Keratinocyte (primary cell): Measurements from ENCODE around the gene PCIF1. TPM values are rescaled to one million over a fixed set of nuclear protein-coding genes. Genes with fewer than 3 reads are reported as not detected.

Experiments used
- DNase-seq: peaks from one replicate; pipeline ENCODE4 v3.0.0-alpha.2; 2011; ENCODE audit warnings: low read depth, missing footprints, low spot score
- FAIRE-seq: peaks from 2 replicates; lab custom pipeline; 2011; peaks lifted over from hg19 to GRCh38; lab: Jason Lieb, UNC
- H2AFZ ChIP-seq: 2 replicates; pipeline ENCODE4 v1.6.0; 2012; ENCODE audit warnings: low read length, control low read depth, inconsistent platforms; ENCODE audit not compliant: control insufficient read depth
- H3K27ac ChIP-seq: 2 replicates; pipeline ENCODE4 v1.5.1; 2011; ENCODE audit warnings: low read length; ENCODE audit not compliant: control insufficient read depth, insufficient read depth
- H3K27me3 ChIP-seq: 3 replicates; pipeline ENCODE4 v1.6.0; 2011; ENCODE audit warnings: low read length; ENCODE audit not compliant: control insufficient read depth, insufficient read depth; ENCODE audit errors: extremely low read depth
- H3K36me3 ChIP-seq, 2 experiments: 2 replicates in 1 of 2; 3 replicates in 1 of 2; pipeline ENCODE4 v1.5.1; 2011; ENCODE audit warnings: low read length in 2 of 2, mild to moderate bottlenecking in 1 of 2; ENCODE audit not compliant: control insufficient read depth in 2 of 2, insufficient read depth in 2 of 2; ENCODE audit errors: extremely low read depth in 1 of 2
- H3K4me1 ChIP-seq: 3 replicates; pipeline ENCODE4 v1.5.1; 2011; ENCODE audit warnings: low read length; ENCODE audit not compliant: control insufficient read depth, insufficient read depth; ENCODE audit errors: extremely low read depth
- H3K4me2 ChIP-seq: 3 replicates; pipeline ENCODE4 v1.6.0; 2011; ENCODE audit warnings: low read depth, low read length; ENCODE audit not compliant: control insufficient read depth, insufficient read depth; ENCODE audit errors: extremely low read depth
- H3K4me3 ChIP-seq, 3 experiments: fragments of 200-600 bp in 1 of 3; sonication (generic) in 1 of 3; 2 replicates in 2 of 3; 3 replicates in 1 of 3; pipeline ENCODE4 v1.5.1; 2011 to 2016; ENCODE audit warnings: low read length in 3 of 3, mild to moderate bottlenecking in 3 of 3, control low read depth in 2 of 3, inconsistent platforms in 1 of 3, low read depth in 1 of 3, mixed read lengths in 1 of 3, mixed run types in 1 of 3, moderate library complexity in 1 of 3; ENCODE audit not compliant: control insufficient read depth in 2 of 3, insufficient read depth in 2 of 3; ENCODE audit errors: extremely low read depth in 1 of 3
- H3K79me2 ChIP-seq: 2 replicates; pipeline ENCODE4 v1.6.0; 2012; ENCODE audit warnings: low read length; ENCODE audit not compliant: control insufficient read depth, insufficient read depth
- H3K9ac ChIP-seq: 3 replicates; pipeline ENCODE4 v1.6.0; 2011; ENCODE audit warnings: low read length; ENCODE audit not compliant: control insufficient read depth, insufficient read depth; ENCODE audit errors: extremely low read depth
- H3K9me1 ChIP-seq: 3 replicates; pipeline ENCODE4 v1.6.0; 2011; ENCODE audit warnings: low read length; ENCODE audit not compliant: control insufficient read depth, insufficient read depth; ENCODE audit errors: extremely low read depth
- H3K9me3 ChIP-seq: 2 replicates; pipeline ENCODE4 v1.5.1; 2012; ENCODE audit warnings: low read depth, low read length; ENCODE audit not compliant: control insufficient read depth
- H4K20me1 ChIP-seq: 3 replicates; pipeline ENCODE4 v1.6.0; 2011; ENCODE audit warnings: low read length; ENCODE audit not compliant: control insufficient read depth, insufficient read depth; ENCODE audit errors: extremely low read depth
- CTCF ChIP-seq, 3 experiments: IDR thresholded peaks in 1 of 3; conservative IDR thresholded peaks in 1 of 3; optimal IDR thresholded peaks in 1 of 3; 2 replicates in 2 of 3; 3 replicates in 1 of 3; pipeline versions ENCODE3 to v1.5.1; 2011; ENCODE audit warnings: low read length in 3 of 3, mild to moderate bottlenecking in 3 of 3, moderate library complexity in 2 of 3, control low read depth in 1 of 3, inconsistent platforms in 1 of 3; ENCODE audit not compliant: insufficient read depth in 2 of 3; ENCODE audit errors: extremely low read depth in 1 of 3
- EZH2 ChIP-seq: IDR thresholded peaks from one replicate; pipeline ENCODE4 v1.6.1; 2012; ENCODE audit warnings: inconsistent platforms, mild to moderate bottlenecking, low read length, moderate library complexity
- dilution Hi-C: fragments of 300-500 bp; cut with MboI; formaldehyde crosslinking; loops from one replicate; pipeline ENCODE4 v1.7.0; 2020; ENCODE audit warnings: low sequenced_read_pairs; ENCODE audit not compliant: extremely low pct_ligation_motif_present
- polyA plus RNA-seq, 5 experiments: library from polyadenylated mRNA; depleted of rRNA in 3 of 5; stranded (reverse) in 3 of 5; stranded (forward) in 1 of 5; unstranded in 1 of 5; fragments of >200 nt; gene quantifications; 1 replicate in 1 of 5; 2 replicates in 3 of 5; 3 replicates in 1 of 5; pipeline versions ENCODE4 v1.2.1 to v1.2.3, GENCODE V29; 2011 to 2012; ENCODE audit warnings: missing spikeins in 2 of 5, low read depth in 1 of 5, low replicate concordance in 1 of 5

The PCIF1 gene
- polyA plus RNA-seq, 1 donor (not counting 4 experiments of a cell fraction or from before 2014, with no cell fraction given) = 7.0 TPM

GRCh38 chr20:45921337-45922189 lies 12.9 kb upstream of the PCIF1 start:
- Histone ChIP-seq H3K4me2 (no peak overlapping the region), H3K27ac (no peak overlapping the region), H3K9me1 (no peaks in the 10 kb centered on the region), H3K9me3 (no peaks in the 10 kb centered on the region), H4K20me1 (no peaks in the 10 kb centered on the region), H3K4me3 (no peak overlapping the region), H3K9ac (no peak overlapping the region), H3K79me2 (no peaks in the 10 kb centered on the region), H3K36me3 (no peaks in the 10 kb centered on the region), H2AFZ (no peak overlapping the region), H3K4me1 (no peaks in the 10 kb centered on the region), H3K27me3 (peaks cover 2% of the 10 kb centered on the region)
- no peak for FAIRE-seq
- no peak for DNase-seq
- dilution Hi-C loops = no loop called here
- no peak for TF ChIP-seq CTCF (optimal IDR thresholded peaks at IDR 0.05 in 1 of 3, IDR thresholded peaks at IDR 0.05 in 1 of 3, conservative IDR thresholded peaks at IDR 0.05 in 1 of 3; ENCODE audit: extremely low read depth in 1 of 3, insufficient read depth in 2 of 3, low read length in 3 of 3)
- TF ChIP-seq EZH2 = no peak

GRCh38 chr20:45924391-45925261 lies 9.9 kb upstream of the PCIF1 start:
- Histone ChIP-seq H3K27me3 (peaks cover 2% of the 10 kb centered on the region), H3K4me2 (no peak overlapping the region), H4K20me1 (no peaks in the 10 kb centered on the region), H2AFZ (no peak overlapping the region), H3K79me2 (no peaks in the 10 kb centered on the region), H3K36me3 (no peaks in the 10 kb centered on the region), H3K4me1 (no peaks in the 10 kb centered on the region), H3K9me3 (no peaks in the 10 kb centered on the region), H3K4me3 (no peak overlapping the region), H3K9ac (no peak overlapping the region), H3K9me1 (no peaks in the 10 kb centered on the region), H3K27ac (no peak overlapping the region)
- DNase-seq (no peak), FAIRE-seq (no peak)
- dilution Hi-C loops = no loop called here
- TF ChIP-seq CTCF (optimal IDR thresholded peaks at IDR 0.05 in 1 of 3, IDR thresholded peaks at IDR 0.05 in 1 of 3, conservative IDR thresholded peaks at IDR 0.05 in 1 of 3; ENCODE audit: extremely low read depth in 1 of 3, insufficient read depth in 2 of 3, low read length in 3 of 3) = no peak
- TF ChIP-seq EZH2 = no peak
